GM13977 (cell line): Measurements from ENCODE around the gene EFNA3.
A peak's percentile ranks its signal among the peaks of the same experiment; 100 is the strongest.

Experiments
- DNase-seq: peaks from one replicate; pipeline ENCODE4 v3.0.0; 2012; ENCODE audit warnings: low spot score
- in situ Hi-C: fragments of 300-500 bp; cut with MboI; formaldehyde crosslinking; loops from one replicate; pipeline ENCODE4 v1.12.0; 2022; ENCODE audit warnings: low sequenced_read_pairs, low pct_unique_long_range_greater_than_20kb, mixed read lengths, inconsistent platforms; ENCODE audit not compliant: unreplicated experiment
- TF ChIP-seq, protein P1 (sequence below): IDR thresholded peaks from 2 replicates; pipeline ENCODE4 v1.5.1; 2012; ENCODE audit warnings: mild to moderate bottlenecking, control low read depth; ENCODE audit not compliant: insufficient read depth; ENCODE audit errors: extremely low read depth, missing control alignments

Gene EFNA3

DNA sequence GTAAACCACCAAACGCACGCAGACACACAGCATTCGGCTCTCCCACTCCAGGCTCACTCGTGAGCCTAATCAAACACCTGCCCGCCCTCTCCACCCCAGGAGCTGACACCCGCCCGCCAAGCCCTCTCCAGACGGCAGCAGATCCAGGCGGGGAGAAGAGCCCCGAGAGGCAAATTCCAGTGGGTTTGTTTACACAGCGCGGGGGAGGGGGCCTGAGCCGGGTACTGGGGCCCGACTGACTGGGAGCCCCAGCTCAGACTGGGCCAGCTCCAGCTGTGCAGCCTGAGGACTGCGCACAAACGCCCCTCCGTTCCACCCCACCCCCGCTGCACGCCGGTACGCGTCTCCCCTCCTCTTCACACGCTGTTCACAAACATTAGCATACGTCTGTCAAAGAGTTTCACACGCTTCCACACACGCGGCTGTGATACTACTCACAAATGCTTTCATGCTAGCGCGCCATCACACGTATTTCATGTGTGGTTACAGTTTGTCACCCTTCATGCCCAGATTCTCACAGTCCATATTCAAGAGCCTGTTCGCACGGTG is 48.0 kb downstream of the EFNA3 start:
- in situ Hi-C loops = no loop called here
- TF ChIP-seq, protein P1, sequence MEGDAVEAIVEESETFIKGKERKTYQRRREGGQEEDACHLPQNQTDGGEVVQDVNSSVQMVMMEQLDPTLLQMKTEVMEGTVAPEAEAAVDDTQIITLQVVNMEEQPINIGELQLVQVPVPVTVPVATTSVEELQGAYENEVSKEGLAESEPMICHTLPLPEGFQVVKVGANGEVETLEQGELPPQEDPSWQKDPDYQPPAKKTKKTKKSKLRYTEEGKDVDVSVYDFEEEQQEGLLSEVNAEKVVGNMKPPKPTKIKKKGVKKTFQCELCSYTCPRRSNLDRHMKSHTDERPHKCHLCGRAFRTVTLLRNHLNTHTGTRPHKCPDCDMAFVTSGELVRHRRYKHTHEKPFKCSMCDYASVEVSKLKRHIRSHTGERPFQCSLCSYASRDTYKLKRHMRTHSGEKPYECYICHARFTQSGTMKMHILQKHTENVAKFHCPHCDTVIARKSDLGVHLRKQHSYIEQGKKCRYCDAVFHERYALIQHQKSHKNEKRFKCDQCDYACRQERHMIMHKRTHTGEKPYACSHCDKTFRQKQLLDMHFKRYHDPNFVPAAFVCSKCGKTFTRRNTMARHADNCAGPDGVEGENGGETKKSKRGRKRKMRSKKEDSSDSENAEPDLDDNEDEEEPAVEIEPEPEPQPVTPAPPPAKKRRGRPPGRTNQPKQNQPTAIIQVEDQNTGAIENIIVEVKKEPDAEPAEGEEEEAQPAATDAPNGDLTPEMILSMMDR = no peak
- DNase-seq = peak; percentile 61

DNA sequence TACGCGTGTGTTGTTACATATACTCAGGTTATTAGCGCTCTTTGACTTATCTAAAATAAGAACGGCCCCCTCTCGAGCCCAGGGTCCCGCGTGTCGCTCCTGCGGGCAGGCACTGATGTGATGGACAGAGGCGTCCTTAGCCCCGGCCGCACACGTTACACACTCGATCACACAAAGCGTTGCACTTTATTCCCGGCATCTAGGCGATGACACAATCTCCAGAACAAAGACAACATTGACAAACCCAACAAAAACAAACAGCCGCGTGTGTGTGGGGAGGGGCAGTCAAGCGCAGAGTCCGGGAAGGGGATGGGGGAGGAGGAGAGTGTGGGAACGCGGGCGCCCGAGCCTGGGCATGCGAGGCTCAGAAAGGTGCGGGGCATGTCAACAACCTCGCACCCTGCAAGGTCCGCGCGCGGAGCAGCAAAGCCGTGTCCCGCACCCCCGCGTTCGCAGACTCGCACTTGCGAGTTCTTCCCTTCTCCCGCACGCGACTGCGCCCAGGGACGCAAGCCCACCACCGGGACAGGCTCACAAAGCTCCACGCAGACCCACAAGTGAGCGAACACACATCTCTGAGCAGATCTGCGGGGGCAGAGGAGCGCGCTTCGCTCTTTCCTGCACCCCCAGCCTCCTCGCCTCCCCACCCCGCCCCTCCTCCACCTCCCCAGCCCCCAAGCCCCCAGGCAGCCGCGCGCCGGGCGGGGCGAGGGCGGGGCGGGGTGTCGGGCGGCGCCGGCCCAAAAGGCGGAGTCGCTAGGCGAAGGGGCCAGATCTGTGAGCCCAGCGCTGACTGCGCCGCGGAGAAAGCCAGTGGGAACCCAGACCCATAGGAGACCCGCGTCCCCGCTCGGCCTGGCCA is 48.7 kb downstream of the EFNA3 start, which contains the start of gene EFNA1:
TSS of gene EFNA1 (plus strand) at position 772 of the 862 bp plus-strand sequence. CDS start 102 bp downstream, outside the sequence.
- in situ Hi-C loops = no loop called here
- peak; percentile 67 for DNase-seq
- TF ChIP-seq, protein P1 = no peak

DNA sequence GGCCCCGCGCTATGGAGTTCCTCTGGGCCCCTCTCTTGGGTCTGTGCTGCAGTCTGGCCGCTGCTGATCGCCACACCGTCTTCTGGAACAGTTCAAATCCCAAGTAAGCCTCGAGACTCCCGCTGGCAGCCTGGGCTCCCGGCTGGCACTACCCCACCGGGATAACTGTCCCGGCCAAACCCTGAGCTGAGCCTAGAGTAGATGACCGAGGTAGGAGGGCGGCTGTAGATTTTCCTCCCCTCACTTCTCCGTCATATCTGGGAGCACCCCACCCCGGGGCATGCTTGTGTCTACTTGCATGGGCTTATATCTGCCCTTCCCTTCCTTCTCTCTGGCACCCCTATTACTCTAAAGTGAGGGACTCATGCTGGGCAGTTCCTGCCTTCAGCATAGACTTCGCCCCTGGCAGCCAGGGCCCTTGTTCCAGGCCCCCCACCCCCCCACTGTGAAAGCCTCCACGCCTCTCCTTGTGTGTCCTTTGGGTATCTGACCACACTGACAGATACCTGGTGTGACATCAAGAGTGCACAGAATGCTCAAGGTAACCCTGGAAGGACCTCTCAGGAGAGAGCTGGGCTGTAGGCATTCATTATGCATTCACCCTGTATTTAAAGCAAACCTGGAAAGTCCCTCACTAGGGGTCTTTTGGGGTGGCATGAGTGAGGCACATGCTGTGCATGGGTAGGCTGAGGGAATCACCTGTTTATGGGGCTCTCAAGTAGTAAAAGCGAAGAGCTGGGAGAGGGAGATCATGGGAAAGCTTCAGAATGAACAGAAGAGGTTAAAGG is 49.5 kb downstream of the EFNA3 start:
- no peak for DNase-seq
- in situ Hi-C loops = no loop called here
- TF ChIP-seq, protein P1 = no peak

DNA sequence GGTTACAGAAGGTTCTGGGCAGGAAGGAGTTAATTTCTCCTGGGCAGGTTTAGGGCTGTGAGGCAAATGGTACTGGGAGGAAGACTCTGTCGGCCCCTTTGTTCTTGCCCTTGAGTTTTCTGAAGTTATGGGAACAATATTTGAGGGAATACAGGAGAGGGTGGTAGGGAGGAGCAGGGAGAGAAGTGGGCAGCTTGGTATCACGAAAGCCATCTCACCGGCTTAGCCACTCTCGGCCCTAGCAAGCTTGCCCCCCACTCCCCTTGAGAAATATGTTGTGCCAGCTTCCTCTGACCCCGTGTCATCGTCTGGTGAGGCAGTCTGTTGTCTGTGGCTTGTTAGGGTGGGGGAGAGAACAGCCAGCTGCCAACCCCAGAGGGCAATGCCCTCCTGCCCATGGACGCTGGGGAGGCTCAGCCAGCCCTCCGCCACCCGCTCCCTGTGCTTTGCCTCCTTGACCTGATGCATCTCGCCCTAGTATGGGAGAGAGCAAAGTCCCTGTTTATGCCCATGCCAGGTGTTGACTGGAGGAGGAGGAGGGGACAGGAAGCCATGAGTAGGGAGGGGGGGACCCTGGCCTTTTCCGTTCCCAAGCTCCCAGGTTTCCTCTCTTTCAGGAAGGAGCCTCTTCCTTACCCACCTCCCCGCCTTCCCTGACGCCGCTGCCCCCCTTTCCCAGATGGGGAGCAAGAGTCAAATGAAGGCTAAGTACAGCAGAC is 50.3 kb downstream of the EFNA3 start:
- no peak for DNase-seq
- in situ Hi-C loops = no loop called here
- TF ChIP-seq, protein P1 = no peak

DNA sequence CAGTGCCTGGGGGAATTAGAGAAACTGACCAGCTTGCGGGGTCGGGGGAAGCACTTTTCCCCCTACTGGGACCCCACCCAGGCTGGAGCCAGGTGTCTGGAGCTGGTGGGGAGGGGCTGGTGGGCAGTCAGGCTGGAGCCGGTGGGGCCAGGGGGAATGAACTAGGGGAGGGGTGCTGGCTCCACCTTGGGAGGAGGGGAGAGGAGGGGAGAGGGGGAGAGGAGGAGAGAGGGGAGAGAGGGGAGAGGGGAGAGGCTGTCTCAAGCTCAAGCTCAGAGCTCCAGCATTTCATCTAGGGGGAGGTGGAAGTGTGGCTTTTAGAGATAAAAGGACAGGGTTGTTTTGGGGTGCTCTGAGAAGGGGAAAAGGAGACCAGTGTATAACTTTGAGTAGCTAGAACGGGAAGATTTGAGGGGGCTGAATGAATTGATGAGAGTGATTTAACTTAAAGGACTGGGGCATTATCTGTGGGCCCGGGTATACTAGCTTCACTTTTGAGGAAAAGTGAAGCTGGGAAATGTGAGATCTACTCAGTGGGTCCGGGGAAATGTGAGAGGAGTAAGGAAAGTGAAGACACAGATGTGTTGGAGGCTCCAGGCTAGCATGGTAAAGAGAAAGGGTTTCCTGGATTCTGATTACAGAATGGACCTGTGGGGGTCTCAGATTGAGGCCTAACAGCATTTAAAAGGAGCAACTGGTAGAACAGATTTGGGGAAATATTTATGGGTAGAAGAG is 51.8 kb downstream of the EFNA3 start:
- no peak for DNase-seq
- in situ Hi-C loops = no loop called here
- TF ChIP-seq, protein P1 = no peak
